ENCODE data around the gene BHMT.

Gene BHMT

GRCh38 chr5:79107020-79107796 is 4.4 kb upstream of the BHMT start:
- no peaks in the 10 kb centered on the region for H3K36me3 Mint-ChIP-seq
- peaks cover 5% of the 10 kb centered on the region for H3K4me1 Mint-ChIP-seq
- H3K27ac Mint-ChIP-seq = no peak overlapping the region
- no peak for ATAC-seq
- no peak overlapping the region for H3K4me3 Mint-ChIP-seq
- no peaks in the 10 kb centered on the region for H3K9me3 Mint-ChIP-seq
- H3K27me3 Mint-ChIP-seq = peaks cover 72% of the 10 kb centered on the region

DNA sequence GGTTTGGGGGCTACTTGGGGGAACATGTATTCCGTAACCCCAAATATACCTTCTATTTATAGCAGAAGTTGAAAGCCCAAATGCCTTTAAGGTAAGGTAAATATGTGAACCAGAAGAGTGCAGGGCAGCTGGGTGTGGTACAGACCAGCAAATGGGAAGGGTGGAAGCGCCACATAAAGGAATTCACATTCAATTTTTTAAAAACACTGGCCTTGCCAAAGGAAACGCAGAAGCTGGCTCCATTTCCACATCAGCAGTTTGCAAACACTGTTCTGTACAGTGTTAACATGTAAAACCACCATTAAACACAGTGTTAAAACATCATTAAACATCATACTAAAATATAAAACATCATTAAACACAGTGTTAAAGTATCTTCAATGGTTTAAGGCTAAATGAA is 3.5 kb upstream of the BHMT start:
- Mint-ChIP-seq H3K27me3 (peaks cover 76% of the 10 kb centered on the region), H3K36me3 (no peaks in the 10 kb centered on the region), H3K9me3 (no peaks in the 10 kb centered on the region), H3K4me1 (peaks cover 7% of the 10 kb centered on the region), H3K27ac (no peak overlapping the region), H3K4me3 (no peak overlapping the region)
- ATAC-seq = no peak

DNA sequence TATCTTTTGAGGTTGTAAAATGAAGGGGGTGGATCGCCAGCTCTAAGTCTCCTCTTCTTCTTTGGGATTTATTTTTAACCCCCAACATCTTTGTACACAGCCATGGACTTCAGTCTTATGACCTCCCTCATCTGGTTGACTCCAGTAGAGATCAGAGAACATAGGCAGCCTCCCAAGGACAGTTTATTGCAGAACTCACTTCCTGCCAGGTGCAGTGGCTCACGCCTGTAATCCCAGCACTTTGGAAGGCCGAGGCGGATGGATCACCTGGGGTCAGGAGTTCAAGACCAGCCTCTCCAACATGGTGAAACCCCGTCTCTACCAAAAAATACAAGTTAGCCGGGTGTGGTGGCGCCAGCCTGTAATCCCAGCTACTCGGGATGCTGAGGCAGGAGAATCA is 2.8 kb upstream of the BHMT start:
- H3K36me3 Mint-ChIP-seq = no peaks in the 10 kb centered on the region
- peaks cover 7% of the 10 kb centered on the region for H3K4me1 Mint-ChIP-seq
- peaks cover 75% of the 10 kb centered on the region for H3K27me3 Mint-ChIP-seq
- no peaks in the 10 kb centered on the region for H3K9me3 Mint-ChIP-seq
- no peak overlapping the region for H3K4me3 Mint-ChIP-seq
- no peak for ATAC-seq
- no peak overlapping the region for H3K27ac Mint-ChIP-seq

- no peak overlapping the region for H3K27ac Mint-ChIP-seq
- H3K36me3 Mint-ChIP-seq = no peaks in the 10 kb centered on the region
- no peak for ATAC-seq
- no peaks in the 10 kb centered on the region for H3K9me3 Mint-ChIP-seq
- H3K4me1 Mint-ChIP-seq = peaks cover 7% of the 10 kb centered on the region
- no peak overlapping the region for H3K4me3 Mint-ChIP-seq
- peaks cover 66% of the 10 kb centered on the region for H3K27me3 Mint-ChIP-seq
Measured at GRCh38 chr5:79109527-79110492, 1.8 kb upstream of the BHMT start.

- Mint-ChIP-seq H3K4me3 (no peak overlapping the region), H3K4me1 (peaks cover 7% of the 10 kb centered on the region), H3K9me3 (no peaks in the 10 kb centered on the region), H3K36me3 (no peaks in the 10 kb centered on the region), H3K27ac (no peak overlapping the region), H3K27me3 (peaks cover 54% of the 10 kb centered on the region)
- no peak for ATAC-seq
Measured at GRCh38 chr5:79111960-79112702, 522 bp downstream of the BHMT start.

DNA sequence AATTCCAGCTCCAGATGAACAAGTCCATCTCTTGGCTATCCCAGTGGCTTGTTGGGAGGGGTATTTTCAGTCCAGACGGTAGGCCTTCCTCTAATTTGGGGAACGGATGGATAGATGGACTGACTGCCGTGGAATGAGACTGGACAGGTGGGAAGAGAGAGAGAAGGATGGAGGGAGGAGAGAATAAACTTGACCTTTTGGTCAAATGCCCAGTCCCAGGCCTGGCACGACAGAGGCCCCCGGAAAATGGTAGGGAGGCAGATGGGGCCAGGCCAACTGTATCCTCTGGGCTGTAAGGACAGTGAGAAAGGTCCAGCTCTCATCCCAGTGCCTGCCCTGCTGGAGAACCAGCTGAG is 1.1 kb downstream of the BHMT start:
- H3K4me1 Mint-ChIP-seq = peaks cover 7% of the 10 kb centered on the region
- H3K9me3 Mint-ChIP-seq = no peaks in the 10 kb centered on the region
- peaks cover 48% of the 10 kb centered on the region for H3K27me3 Mint-ChIP-seq
- H3K36me3 Mint-ChIP-seq = no peaks in the 10 kb centered on the region
- ATAC-seq = no peak
- no peak overlapping the region for H3K4me3 Mint-ChIP-seq
- H3K27ac Mint-ChIP-seq = no peak overlapping the region

- no peaks in the 10 kb centered on the region for H3K36me3 Mint-ChIP-seq
- no peak overlapping the region for H3K27ac Mint-ChIP-seq
- H3K4me1 Mint-ChIP-seq = no peaks in the 10 kb centered on the region
- H3K9me3 Mint-ChIP-seq = no peaks in the 10 kb centered on the region
- no peak for ATAC-seq
- H3K27me3 Mint-ChIP-seq = no peaks in the 10 kb centered on the region
- H3K4me3 Mint-ChIP-seq = no peak overlapping the region
Measured at GRCh38 chr5:79119486-79119885, 7.9 kb downstream of the BHMT start.

GRCh38 chr5:79120221-79120620 is 8.6 kb downstream of the BHMT start:
- ATAC-seq = no peak
- Mint-ChIP-seq H3K4me1 (no peaks in the 10 kb centered on the region), H3K27ac (no peak overlapping the region), H3K9me3 (no peaks in the 10 kb centered on the region), H3K4me3 (no peak overlapping the region), H3K36me3 (no peaks in the 10 kb centered on the region), H3K27me3 (no peaks in the 10 kb centered on the region)

DNA sequence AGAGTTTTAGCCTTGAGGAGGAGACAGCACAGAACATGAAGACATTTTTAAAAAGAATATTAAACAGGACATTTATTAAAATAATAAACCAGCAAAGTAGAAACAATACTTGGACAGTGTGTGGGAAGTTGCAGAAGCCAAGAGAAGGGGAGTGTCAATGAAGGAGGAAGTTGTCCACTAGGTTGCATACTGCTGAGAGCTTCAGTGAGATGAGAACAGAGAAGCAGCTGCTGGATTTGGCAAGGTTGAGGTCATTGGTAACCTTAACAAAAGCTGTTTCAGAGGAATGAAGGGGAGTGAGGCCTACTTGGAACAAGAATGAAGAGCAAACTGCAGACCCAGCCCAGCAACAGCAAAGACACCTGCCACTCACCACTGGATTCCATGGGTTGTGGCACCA is 11.4 kb downstream of the BHMT start:
- H3K4me1 Mint-ChIP-seq = no peaks in the 10 kb centered on the region

GRCh38 chr5:79124607-79125006 is 13.0 kb downstream of the BHMT start:
- Mint-ChIP-seq H3K4me3 (no peak overlapping the region), H3K9me3 (no peaks in the 10 kb centered on the region), H3K4me1 (no peaks in the 10 kb centered on the region), H3K27me3 (no peaks in the 10 kb centered on the region), H3K36me3 (no peaks in the 10 kb centered on the region), H3K27ac (no peak overlapping the region)
- ATAC-seq = no peak

More for the DNA sequence above, 11.4 kb downstream of the BHMT start:
- Mint-ChIP-seq H3K27ac (no peak overlapping the region), H3K9me3 (no peaks in the 10 kb centered on the region), H3K4me3 (no peak overlapping the region), H3K27me3 (no peaks in the 10 kb centered on the region), H3K36me3 (no peaks in the 10 kb centered on the region)
- no peak for ATAC-seq

DNA sequence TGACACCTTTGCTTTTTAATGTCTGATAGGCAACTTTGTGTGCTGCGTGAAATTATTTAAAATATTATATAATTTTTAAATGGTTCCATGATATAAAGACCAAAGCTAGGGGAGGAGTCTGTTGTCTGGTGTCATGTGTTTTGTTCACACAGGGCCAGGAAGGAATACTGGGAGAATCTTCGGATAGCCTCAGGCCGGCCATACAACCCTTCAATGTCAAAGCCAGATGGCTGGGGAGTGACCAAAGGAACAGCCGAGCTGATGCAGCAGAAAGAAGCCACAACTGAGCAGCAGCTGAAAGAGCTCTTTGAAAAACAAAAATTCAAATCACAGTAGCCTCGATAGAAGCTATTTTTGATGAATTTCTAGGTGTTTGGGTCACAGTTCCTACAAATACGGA is 19.2 kb downstream of the BHMT start:
- Mint-ChIP-seq H3K27ac (no peak overlapping the region), H3K27me3 (peaks cover 11% of the 10 kb centered on the region), H3K9me3 (no peaks in the 10 kb centered on the region), H3K4me3 (no peak overlapping the region), H3K4me1 (peaks cover 10% of the 10 kb centered on the region), H3K36me3 (no peaks in the 10 kb centered on the region)
- no peak for ATAC-seq

DNA sequence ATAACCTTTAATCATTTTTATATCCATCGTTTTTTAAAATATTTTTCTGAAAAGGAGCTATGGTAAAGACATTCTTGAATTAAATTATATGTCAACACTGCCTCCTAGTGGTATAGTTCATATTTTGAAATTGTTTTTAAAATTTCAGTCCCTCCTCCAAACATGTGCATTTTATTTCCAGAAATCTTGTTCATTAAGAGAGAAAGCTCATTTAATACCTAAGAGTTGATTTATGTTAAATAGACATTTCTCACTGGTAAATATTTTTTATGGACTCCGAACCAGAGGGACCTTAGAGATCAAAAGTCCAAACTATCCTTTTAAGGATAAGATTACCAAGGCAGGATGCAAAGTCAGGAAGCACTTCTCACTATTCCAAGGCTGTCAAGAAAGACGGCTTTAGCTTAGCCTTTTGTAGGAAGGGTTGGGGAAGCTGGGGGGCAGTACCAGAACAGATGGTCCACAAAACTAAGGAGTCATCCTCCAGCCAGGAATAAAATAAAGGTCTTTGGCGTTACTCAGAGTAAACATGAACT is 21.6 kb downstream of the BHMT start:
- H3K27ac Mint-ChIP-seq = no peak overlapping the region
- no peak for ATAC-seq
- H3K9me3 Mint-ChIP-seq = no peaks in the 10 kb centered on the region
- peaks cover 10% of the 10 kb centered on the region for H3K4me1 Mint-ChIP-seq
- H3K36me3 Mint-ChIP-seq = no peaks in the 10 kb centered on the region
- peaks cover 11% of the 10 kb centered on the region for H3K27me3 Mint-ChIP-seq
- H3K4me3 Mint-ChIP-seq = no peak overlapping the region

GRCh38 chr5:79133657-79134451 is 22.2 kb downstream of the BHMT start:
- Mint-ChIP-seq H3K9me3 (no peaks in the 10 kb centered on the region), H3K4me3 (peak overlapping the region; percentile 48), H3K36me3 (no peaks in the 10 kb centered on the region), H3K27ac (no peak overlapping the region), H3K4me1 (peaks cover 10% of the 10 kb centered on the region), H3K27me3 (peaks cover 11% of the 10 kb centered on the region)
- ATAC-seq = peak; percentile 60

DNA sequence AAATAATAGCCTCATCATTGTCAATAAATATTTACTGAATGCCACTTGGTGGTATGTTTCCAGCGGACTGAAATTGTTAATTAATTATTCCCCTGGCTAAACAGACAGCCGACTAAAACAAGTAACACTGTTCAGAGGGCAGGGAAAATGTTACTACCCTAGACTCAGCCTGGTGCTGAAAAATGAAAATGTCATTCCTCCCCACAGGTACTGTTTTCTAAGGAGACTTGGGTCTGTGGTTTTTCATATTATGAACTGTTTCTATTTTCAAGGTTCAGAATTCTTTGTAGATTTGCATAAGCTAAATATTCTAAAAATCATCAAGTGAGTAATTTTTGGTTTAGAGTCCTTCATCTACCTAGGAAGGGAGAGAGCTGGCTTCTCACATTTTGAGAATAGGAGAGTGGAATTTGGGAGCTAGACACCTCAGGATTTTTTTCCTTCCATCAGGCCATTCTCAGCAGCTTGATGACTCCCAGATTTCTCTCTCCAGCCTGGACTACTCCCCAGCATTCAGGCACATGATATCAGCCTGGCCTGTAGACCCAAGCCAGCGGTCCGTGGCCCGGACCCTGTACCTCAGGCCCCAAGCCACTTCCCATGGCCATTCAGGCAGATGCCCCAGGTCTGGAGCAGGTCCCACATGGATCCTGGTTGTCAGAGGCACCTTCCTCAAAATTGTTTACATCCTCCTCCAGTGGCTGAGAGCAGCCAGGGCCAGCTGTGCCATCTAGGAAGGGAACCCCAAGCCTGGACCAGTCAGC is 24.4 kb downstream of the BHMT start:
- Mint-ChIP-seq H3K36me3 (no peaks in the 10 kb centered on the region), H3K27me3 (peaks cover 11% of the 10 kb centered on the region), H3K27ac (no peak overlapping the region), H3K4me1 (peaks cover 10% of the 10 kb centered on the region), H3K9me3 (peaks cover 7% of the 10 kb centered on the region), H3K4me3 (no peak overlapping the region)
- no peak for ATAC-seq

All from stimulated activated memory B cell treated with anti-CD40 and anti-IgM and Interleukin-4, amounts not matched to agents 10 μg/mL and 1 μg/mL and 100 μg/mL, for 72 hours (primary cell).